GM21825 (cell line): ENCODE results near the gene DEGS2.

ENCODE experiments used
- ATAC-seq: cut with Tn5 transposase; IDR thresholded peaks from one replicate; pipeline ENCODE4 v1.9.1; 2021; ENCODE audit warnings: mild to moderate bottlenecking, moderate library complexity; ENCODE audit not compliant: unreplicated experiment

The DEGS2 gene

DNA sequence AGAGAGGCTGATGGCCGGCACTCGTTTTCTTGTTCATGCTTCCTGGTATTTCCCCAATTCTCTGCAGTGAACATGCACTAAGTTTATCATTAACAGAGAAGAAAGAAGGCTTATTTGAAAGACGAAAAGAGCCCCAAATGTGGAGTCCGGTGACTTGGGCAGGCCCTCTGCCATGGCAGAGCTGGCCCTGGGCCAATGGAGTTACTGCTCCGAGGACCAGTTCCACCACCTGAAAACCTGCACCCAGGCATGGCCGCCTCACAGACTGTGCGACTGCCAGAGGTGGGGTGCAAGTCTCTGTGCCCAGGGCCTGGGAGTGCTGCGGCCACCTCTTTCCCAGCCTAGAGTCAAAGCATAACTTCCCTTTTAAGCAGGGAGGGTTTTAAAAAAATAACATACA, 24.9 kb downstream of the DEGS2 start:
- no peak for ATAC-seq

DNA sequence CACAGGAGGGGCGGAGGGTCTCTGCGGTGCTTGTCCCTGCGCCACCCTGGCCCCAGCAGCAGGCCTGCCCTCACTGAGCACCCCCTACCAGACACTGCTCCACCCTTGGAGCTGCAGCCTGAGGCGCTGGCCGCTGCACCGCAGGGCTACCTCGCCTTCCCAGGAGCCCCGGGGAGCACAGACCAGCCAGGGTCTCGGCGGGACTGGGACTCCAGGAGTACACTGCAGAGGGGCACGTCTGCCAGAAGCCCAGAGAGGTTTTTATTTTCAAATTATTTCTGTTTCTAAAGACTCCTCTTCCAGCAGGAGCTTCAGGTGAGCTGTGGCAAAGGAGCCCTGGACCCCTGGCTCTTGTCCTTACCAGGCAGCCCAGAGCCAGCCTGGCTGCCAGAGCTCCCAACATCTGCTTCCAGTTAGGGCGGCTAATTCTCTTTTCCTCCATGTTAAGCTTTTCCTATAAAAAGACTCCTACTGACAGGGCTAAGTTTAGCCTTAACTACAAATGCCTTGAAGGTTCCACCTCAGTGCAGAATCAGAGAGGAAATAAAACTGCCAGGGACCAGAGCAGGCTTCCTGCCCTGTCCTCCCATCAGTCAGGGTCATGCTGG, 26.4 kb downstream of the DEGS2 start:
- no peak for ATAC-seq

GRCh38 chr14:100132161-100132902, 27.1 kb downstream of the DEGS2 start:
- no peak for ATAC-seq

DNA sequence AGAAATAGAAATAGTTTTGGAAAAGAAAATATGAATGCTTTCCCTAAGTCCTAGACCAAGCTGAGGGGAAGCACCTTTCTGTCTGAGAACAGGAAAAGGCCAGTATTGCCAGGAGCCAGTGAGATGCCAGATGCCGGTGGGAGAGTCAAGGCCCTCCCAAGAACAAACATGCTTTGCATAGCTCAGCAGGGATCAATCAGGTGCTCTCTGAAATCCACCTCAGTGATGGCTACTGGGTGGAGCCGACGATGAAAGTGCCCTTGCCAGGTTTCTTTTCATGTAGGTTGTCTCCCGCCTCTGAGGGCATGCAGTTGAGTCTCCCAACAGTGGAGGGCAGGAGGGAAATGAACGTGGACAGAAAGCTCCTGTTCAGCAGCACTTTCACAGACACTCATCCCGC, 28.3 kb downstream of the DEGS2 start:
- ATAC-seq = no peak

GRCh38 chr14:100130521-100130920, 28.9 kb downstream of the DEGS2 start:
- ATAC-seq = no peak

DNA sequence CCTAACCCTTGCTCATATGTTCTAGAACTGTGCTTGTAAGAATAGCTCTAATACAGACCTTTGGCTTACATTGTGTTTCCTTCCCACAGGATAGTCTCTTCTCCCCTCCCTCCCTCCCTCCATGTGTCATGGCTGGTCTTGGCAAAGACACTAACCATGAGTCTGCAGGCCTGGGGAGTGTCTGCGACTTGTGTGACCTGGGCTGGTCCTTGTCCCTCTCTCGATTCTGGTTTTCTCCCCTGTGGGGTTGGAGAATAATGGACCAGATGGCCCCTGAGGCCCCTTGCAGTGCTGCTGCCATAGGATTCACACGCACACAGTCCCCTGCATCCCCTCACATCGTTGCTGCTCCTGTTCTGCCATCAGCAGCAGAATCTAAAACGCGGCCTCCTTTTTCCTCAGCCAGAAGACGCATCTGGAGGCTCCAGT, 30.3 kb downstream of the DEGS2 start:
- no peak for ATAC-seq

DNA sequence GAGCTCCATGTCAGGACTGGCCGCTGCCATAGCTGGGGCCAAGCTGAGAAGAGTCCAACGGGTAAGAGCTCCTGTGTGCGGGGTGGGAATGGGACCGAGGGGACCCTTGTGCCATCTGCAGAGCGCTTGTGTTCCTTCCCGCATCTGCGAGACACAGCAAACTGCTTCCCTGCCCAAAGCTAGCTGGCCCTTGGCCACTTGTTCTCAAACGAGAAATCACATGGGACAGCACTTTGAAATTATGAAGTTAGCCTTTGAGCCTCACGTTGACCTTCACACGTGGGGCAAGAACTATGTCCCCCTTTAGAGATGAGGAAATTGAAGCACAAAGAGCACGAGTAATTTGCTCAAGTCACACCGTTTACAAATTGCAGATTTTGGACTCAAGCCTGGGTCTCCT, 30.8 kb downstream of the DEGS2 start:
- no peak for ATAC-seq

- no peak for ATAC-seq
These were observed 31.5 kb downstream of the DEGS2 start for GRCh38 chr14:100127853-100128455.

DNA sequence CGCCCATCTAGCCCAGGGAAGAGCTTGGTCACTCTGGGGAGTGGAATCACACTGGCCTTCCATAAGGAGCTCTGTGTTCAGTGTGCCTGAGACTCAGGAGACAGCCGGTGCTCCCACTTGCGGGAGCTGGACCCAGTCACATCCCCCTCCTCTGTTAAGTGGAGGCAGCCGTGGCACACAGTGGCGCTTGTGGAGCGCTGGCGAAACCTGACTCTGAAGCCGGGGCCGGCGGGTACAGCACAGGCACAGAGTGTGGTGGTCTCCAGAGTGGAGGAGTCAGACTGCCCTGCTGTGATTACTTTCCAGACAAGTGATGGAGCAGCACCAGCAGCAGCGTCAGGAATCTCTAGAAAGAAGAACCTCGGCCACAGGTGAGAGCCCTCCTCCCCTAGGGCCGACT, 33.0 kb downstream of the DEGS2 start:
- no peak for ATAC-seq

DNA sequence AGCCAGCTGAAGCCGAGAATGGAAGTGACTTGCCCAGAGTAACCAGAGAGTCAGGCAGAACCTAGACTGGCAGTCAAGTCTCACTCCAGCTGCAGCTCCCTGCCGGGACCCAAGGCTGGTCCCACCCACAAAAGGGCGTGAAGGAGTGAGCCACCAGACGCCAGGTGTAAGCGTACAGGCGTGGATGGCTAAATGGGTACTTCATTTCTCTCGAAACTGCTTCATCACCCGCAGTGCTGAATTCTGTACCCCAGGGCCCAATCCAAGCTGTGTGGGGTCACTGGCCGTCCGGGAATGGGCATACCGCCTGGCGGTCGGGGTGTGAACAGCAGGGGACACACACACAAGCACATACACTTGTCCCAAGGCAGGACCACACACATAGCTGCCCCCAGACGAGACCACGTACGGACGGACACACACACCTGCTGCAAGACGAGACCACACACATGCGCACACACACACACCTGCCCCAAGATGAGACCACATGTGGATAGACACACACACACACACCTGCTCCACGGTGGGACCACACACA, 34.8 kb downstream of the DEGS2 start:
- no peak for ATAC-seq

- ATAC-seq = no peak
These were observed 35.8 kb downstream of the DEGS2 start for GRCh38 chr14:100123618-100124017.

GRCh38 chr14:100122481-100123223, 36.8 kb downstream of the DEGS2 start:
- no peak for ATAC-seq

DNA sequence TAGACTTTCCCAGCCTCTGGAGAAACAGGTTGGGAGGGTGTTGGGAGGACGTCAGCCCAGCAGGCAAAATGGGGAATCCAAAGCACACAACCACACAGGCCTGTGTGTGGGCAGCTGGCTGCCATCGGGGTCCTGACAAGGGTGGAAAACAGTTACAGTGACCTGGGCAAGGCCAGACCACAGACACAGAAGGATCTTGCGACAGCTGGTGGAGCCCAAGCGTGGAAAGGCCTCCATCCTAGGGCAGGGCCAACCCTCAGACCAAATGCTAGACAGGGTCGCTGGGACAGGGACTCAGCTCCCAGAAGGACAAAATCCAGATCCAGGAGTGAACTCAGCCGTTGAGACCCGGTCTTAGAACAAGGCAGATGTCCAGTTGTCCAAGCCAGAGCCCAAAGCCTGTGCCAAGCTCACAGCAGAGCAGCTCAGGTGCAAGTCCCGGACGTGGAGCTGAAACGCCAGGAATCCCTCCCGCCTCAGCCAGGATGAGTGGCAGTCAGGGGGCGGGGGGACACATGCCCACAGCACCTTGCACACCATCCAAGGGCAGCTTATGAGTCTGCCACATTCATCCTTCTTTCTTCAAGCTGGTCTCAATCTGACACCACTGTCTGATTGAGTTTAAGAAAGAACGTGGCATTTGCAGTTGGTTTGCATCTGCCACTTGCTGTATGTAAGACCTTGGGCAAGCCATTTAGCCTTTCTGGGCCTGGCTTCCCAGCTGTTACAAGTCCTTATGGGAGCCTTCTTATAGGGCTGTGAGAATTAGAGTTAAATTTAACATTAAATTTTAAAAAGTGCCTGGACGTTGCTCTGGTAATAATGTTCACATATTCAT, 37.6 kb downstream of the DEGS2 start:
- ATAC-seq = no peak

GRCh38 chr14:100120522-100121269, 38.7 kb downstream of the DEGS2 start:
- no peak for ATAC-seq

DNA sequence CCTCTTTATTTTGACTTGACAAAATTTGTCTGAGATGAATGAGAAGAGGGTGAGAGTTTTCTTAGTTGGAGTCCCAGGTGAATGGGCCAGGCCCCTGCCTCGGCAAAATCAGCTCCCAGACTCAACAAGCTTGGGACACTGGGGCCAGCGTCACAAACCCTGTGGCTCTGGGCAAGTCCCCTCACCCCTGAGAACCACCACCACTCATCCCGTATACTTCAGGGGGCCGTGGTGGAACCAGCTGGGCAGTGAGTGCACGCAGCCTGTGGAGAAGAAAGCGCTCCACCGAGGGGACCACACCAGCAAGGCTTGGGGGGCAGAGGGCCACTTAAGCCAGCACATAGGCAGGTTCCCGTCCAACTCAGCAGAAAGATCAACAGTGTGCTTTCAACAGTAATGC, 40.2 kb downstream of the DEGS2 start:
- ATAC-seq = no peak

DNA sequence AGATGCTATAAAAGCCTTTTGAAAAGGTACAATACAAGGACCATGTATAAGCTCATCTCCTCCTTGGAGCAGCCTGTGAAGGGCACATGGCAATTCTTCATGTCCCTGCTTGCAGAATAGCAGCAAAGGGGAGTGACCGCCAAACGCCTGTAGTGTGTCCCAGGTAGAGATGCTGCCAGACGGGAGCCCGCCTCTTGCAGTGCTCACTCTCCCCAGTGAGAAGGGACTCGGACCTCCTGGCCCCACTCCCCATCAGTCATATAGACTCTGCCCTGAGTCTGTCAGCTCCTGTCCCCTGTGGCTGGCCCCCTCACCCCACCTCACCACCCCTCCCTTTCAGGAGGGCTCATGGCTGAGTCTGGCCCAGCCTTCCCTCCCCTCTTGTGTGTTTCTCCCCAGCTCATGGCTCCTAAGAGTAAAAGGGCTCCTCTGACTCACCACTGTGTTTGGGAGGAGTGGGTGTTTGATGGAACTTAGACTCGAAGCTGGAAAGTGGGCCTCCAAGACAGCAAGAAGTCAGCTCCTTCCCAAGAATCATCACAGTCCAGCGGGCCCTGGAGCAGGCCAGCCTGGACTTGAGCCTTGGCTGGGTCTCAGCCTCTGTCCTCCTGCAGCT, 40.9 kb downstream of the DEGS2 start:
- no peak for ATAC-seq

DNA sequence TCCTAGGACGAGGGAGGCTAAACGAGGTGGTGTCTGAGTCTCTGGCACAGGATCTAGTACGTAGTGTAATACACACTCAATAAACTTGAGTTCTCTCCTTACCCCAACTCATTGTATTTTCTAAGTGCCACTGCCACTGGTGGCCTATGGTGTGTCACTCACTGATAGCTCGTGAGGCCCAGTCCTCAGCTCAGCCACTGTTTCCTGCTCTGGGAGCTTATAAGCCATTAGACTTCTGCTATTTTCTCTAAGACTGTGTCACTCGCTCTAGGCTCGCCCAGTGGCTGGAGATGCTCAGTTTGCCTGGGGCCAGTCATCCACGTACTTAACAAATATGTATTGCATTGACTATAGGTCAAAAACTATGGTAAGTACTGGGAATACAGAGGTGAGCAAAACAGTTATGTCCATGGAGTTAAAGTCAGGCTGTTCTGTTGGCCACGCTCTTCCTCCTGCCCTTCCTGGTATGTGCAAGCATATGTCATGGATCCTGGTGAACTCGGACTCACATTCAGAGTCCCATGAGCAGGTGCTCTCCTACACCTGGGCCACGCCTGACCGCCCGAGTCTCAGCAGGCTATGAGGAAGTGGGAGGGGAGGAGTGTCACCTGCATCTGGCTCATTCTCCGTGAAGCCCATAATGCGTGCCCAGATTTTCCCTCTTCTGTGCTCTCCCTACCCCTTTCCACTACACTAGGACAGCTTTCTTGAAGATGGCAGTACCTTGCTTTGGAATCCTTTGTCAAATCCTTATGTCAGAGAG, 41.6 kb downstream of the DEGS2 start:
- ATAC-seq = no peak

DNA sequence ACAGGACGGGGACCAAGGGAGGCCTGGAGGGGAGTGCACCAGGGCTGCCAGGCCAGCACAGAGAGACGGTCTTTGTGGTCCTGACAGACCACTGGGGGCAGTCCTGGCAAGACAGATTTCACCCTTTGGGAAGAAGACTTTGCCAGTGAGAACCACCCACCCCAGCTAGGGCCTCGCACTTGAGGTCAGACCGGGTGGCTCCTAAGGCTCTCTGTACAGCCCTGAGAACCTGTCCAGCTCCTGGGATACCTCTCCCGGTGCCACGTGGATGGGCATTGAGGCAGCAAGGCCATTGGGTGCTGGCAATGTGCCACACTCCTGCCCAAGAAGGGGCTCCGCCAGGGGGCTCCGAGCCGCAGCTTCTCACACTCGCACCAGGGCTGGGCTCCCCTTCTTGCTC, 42.4 kb downstream of the DEGS2 start:
- ATAC-seq = no peak

- ATAC-seq = no peak
These were observed 43.3 kb downstream of the DEGS2 start for GRCh38 chr14:100116134-100116533.
